ENCODE data around the gene CSNK1A1.
"Not testable (repeated sequence)": the region's sequence is repeated elsewhere in the genome, so short reads cannot be mapped to it uniquely, and the experiment has no call there.

- TF ChIP-seq CTCF (IDR thresholded peaks at IDR 0.05 in 2 of 3, conservative IDR thresholded peaks at IDR 0.05 in 1 of 3; ENCODE audit: borderline replicate concordance in 1 of 3, insufficient read depth in 1 of 3, low read depth in 2 of 3, low read length in 2 of 3): peak in 2 of 3 experiments; percentile 46 to 66; a peak in 4 of 6 replicates
- TF ChIP-seq POLR2AphosphoS5 (IDR thresholded peaks at IDR 0.05; ENCODE audit: low read depth, low read length); SIN3A (IDR thresholded peaks at IDR 0.05; ENCODE audit: low read depth); EZH2 (IDR thresholded peaks at IDR 0.05); ZBTB33 (IDR thresholded peaks at IDR 0.05; ENCODE audit: extremely low read depth, insufficient replicate concordance, low read length); REST (IDR thresholded peaks at IDR 0.05; ENCODE audit: low read depth); YY1 (IDR thresholded peaks at IDR 0.05; ENCODE audit: extremely low read depth, insufficient replicate concordance, low read depth, low read length); POLR2A (IDR thresholded peaks at IDR 0.05; ENCODE audit: borderline replicate concordance, extremely low read depth, insufficient read depth, insufficient read length); FOSL1 (IDR thresholded peaks at IDR 0.05; ENCODE audit: low read depth); SRF (IDR thresholded peaks at IDR 0.05; ENCODE audit: low read depth): not testable (repeated sequence)
Measured at GRCh38 chr5:149564542-149565140, 13.4 kb upstream of the CSNK1A1 start.
